Measurements from ENCODE around the gene SBNO2.
A peak's percentile ranks its signal among the peaks of the same experiment; 100 is the strongest.

Gene SBNO2

DNA sequence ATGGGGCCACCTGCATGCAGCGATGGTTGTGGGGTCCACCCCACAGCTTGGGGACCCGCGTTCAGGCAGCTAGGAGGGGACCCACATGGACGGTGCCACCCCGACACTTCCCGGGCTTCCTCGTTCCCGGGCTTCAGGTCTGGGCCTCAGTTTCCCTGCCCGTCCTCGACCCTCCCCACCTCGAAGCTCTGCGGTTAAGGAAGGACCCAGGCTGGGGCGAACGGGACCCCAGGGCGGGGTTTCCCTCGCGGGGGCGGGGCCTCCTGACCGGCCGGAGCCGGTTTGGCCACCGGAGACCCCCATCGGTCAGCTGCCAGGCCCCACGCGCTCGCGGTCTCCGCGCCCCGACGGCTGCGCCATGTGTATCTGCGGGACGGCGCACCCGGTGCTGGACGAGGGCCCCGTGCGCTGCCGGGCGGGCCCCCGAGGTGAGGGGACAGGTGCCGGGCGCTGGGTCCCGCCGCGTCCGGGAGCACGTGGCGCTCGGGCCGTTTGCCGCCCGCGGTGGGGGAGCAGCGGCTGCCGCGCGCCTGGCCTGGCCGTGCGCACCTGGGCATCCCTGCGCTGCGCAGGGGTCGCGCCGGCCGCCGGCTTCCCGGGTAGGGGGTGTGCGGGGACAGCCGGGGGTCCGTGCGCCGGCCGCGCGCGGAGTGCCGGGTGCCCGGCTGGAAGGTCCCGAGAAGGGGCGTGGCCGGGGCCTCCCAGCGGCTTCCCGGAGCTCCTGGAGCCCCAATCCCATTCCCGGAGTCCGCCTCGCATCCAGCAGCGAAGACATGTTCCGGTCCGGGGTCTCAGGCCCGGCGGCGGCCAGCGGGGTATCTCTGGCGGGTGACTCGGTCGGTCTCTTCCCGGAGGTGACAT is 102.9 kb downstream of the SBNO2 start:
- DNase-seq (ENCODE audit: low spot score), result peak; percentile 22

DNA sequence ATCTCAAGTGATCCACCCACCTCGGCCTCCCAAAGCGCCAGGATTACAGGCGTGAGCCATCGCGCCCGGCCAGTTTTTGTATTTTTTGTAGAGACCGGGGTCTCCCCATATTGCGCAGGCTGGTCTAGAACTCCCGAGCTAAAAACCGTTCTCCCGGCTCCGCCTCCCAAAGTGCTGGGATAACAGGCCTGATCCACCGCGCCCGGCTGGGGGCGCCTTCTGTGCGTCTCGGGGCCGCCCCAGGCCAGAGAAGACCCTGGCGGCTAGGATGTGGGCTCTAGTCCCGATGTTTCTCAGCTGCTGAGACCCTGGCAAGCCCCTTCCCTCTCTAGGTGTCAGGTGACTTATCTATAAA is 103.5 kb downstream of the SBNO2 start:
- DNase-seq (ENCODE audit: low spot score), result peak; percentile 51

- DNase-seq (ENCODE audit: low spot score), result no peak
Observed at GRCh38 chr19:1069009-1069779, 104.9 kb downstream of the SBNO2 start.

DNA sequence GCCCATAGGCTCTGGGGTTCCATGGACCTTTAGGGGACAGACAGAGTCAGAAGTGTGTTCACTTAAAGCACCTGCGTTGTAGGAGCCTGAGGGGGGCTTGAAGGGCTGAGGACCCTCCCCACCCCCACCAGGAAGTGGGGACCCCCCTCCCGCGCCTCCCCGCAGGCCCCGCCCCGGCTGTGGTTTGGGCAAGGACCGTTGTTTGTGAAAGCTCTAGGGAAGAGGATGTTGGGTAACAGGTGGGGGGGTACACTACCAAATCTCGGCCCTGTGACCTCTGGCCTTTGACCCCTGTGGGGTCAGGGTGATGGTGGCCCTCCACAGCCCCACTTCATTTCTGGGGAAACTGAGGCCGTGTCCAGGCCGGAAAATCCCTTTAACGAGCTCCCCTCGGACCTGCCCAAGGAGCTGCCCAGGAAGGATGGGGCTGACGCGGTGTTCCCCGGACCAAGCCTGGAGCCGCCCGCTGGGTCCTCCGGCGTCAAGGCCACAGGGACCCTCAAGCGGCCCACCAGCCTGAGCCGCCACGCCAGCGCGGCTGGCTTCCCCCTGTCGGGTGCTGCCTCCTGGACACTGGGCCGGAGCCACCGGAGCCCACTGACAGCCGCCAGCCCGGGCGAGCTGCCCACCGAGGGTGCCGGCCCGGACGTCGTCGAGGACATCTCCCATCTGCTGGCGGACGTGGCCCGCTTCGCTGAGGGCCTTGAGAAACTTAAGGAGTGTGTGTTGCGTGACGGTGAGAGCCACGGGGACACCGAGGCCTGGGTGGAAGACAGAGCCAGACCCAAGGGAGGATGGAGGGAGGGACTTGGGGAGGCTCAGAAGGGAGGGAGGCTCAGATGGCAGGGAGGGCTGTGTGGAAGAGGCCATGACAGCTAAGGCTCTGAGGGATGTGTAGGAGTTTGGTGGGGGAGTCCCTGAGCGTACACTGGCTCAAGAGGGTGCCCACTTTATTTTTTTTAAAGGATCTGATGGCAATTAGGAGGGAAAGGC is 105.8 kb downstream of the SBNO2 start:
- no peak for DNase-seq (ENCODE audit: low spot score)

- DNase-seq (ENCODE audit: low spot score), result no peak
Observed at GRCh38 chr19:1067341-1067957, 106.6 kb downstream of the SBNO2 start.

DNA sequence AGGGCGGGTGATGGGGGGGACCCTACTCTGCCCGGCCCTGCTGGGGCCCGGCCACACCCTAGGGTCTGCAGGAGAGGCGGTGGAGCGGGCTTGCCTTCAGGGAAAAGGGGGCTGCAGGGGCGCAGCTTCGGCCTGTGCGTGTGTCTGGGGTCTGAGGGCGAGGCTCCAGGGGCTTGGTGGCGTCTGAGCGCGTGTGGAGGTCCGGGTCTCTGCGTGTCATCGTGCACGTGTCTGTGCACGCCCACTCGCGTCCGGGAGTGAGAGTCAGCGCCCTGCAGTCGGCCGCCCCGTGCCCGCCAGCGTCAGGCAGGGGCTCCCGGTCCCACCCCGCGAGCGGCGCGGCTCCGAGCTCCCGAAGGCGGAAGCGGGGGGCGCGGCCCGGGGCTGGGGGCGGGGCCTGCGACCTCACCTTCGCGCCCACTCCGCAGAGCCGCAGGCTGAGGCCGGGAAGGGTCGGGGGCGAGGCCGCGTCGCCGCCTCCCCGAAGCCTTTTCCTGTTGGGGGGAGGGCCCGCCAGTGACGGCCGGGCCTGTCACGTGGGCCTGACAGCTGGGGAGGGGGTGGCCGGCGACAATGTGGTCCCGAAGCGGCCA is 107.2 kb downstream of the SBNO2 start, which contains the start of gene ARHGAP45:
TSS of gene ARHGAP45 (plus strand) at position 420 of the 593 bp plus-strand sequence. CDS start 239 bp downstream, outside the sequence.
- no peak for DNase-seq (ENCODE audit: low spot score)

GRCh38 chr19:1066251-1066747 is 107.8 kb downstream of the SBNO2 start:
- DNase-seq (ENCODE audit: low spot score), result no peak

DNA sequence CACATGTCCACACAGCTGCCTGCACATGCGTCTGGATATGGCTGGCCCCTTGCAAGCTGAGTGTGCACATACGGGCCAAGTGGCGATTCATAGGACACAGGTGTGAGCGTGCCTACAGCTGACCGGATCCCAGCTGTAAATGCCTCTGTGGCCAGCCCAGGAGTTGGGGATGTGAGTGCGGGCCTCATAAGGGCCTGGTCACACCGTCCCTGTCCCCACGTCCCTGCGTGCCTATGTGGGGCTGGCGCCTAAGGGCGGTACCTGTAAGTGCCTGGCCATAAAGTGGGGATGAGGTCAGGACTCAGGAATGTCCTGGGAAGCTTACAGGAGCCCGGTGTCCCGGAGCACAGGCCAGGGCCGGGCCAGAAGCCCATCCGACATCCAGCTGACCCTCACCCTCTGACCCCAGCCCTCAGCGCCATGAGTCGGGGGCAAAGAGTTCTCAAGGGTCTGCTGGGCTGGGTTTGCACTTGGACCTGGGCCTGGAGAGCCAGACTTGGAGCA is 108.4 kb downstream of the SBNO2 start:
- DNase-seq (ENCODE audit: low spot score), result no peak

GRCh38 chr19:1064661-1065605 is 109.1 kb downstream of the SBNO2 start:
- DNase-seq (ENCODE audit: low spot score), result peak; percentile 30

DNA sequence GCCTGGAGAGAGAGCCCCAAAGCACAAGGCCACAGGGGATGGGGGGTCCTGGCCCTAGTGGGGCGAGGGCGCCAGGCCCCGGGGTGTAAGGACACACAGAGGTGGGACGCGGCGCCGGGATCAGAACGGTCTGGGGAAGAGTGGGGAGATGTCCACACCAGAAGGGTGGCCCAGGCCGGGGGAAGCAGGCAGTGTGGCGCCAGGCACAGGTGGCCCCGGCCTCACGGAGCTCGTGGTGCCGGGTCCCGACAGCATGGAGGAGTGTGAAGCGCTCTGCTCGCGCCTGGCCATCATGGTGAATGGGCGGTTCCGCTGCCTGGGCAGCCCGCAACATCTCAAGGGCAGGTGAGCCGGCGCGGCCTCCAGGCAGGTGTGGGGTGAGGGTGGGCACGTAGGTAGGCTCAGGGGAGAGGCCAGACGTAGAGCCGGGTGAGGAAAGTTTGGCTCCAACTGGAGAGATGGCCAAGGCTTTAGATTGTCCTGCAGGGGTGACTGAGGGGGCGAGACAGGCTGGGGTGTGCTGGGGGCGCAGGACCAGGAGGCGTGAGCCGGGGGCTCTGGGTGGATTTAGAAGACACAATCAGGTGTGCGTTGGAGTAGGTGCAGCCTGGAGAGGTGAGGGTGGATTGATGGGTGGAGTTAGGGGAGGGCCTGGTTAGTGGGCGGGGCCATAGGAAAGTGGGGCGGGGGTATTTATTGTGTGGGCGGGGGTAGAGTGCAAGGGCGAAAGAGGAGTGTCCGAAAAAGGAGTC is 110.0 kb downstream of the SBNO2 start:
- no peak for DNase-seq (ENCODE audit: low spot score)

DNA sequence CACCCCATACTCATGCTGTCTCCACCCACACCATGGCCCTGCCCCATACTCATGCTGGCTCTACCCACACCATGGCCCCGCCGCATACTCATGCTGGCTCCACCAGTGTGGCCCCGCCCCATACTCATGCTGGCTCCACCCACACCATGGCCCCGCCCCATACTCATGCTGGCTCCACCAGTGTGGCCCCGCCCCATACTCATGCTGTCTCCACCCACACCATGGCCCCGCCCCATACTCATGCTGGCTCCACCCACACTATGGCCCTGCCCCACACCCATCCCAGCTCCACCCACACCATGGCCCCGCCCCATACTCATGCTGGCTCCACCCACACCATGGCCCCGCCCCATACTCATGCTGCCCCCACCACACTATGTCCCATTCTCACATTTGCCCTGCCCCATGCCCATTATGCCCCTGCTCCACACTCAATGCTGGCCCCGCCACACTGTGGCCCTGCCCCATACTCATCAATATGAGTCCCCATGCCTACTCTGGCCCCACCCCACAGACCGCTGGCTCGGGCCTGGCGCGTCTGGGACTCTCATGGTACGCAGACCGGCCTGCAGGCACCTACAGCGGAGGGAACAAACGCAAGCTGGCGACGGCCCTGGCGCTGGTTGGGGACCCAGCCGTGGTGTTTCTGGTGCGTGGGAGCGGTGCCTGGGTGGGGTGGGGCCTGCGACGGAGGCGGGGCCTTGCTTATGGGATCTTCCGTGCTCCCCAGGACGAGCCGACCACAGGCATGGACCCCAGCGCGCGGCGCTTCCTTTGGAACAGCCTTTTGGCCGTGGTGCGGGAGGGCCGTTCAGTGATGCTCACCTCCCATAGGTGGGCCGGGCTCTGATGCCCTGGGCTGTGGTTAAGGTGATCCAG is 110.8 kb downstream of the SBNO2 start:
- no peak for DNase-seq (ENCODE audit: low spot score)

GRCh38 chr19:1062387-1063029 is 111.6 kb downstream of the SBNO2 start:
- no peak for DNase-seq (ENCODE audit: low spot score)

DNA sequence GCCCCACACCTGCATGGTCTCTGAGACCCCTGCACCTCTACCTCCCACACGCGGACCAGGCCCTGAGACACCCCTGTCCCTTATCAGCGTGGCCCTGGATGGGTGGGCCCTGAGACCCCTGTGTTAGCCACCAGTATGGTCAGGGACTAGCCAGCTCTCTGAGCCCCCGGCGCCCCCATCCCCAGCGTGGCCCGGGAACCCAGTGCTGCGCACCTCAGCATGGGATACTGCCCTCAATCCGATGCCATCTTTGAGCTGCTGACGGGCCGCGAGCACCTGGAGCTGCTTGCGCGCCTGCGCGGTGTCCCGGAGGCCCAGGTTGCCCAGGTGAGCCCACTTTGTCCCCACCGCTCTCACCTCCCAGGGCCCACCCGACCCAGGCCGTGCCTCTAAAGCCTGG is 112.1 kb downstream of the SBNO2 start:
- DNase-seq (ENCODE audit: low spot score), result no peak

DNA sequence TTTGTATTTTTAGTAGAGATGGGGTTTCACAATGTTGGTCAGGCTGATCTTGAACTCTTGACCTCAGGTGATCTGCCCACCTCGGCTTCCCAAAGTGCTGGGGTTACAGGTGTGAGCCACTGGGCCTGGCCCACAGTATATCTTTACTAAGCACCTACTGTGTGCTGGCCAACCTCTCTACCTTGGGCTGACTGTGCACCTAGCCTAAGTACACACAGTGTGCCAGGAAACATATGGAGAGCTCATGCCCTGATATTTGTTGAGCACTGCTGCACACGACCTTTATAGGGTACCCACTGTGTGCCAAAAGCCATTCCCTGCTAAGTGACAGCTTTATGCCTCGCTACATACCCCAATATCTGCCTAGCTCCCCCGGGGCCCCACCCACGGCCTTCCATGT is 113.4 kb downstream of the SBNO2 start:
- no peak for DNase-seq (ENCODE audit: low spot score)

- DNase-seq (ENCODE audit: low spot score), result no peak
Observed at GRCh38 chr19:1058112-1058511, 116.0 kb downstream of the SBNO2 start.
